Left lobe of liver (tissue), 2 donors: Measurements from ENCODE around the gene UXT. TPM values are rescaled to one million over a fixed set of nuclear protein-coding genes. Genes with fewer than 3 reads are reported as not detected.
A peak's percentile ranks its signal among the peaks of the same experiment; 100 is the strongest.
"Not testable (repeated sequence)": the region's sequence is repeated elsewhere in the genome, so short reads cannot be mapped to it uniquely, and the experiment has no call there.

Experiments
- ATAC-seq: fragments of 200-7000 bp; cut with Tn5 transposase; one replicate; pipeline ENCODE4 v1.9.1; 2020; ENCODE audit warnings: mild to moderate bottlenecking, moderate library complexity
- DNase-seq: peaks from one replicate; pipeline ENCODE4 v3.0.0-alpha.2; 2020; ENCODE audit warnings: low spot score
- total RNA-seq: library from RNA; stranded (reverse); gene quantifications from one replicate; pipeline ENCODE4 v1.2.1, GENCODE V29; 2021
- donor health status: DM: no; HTN: no; CAD: no; lungs with moderate emphysema.
- donor health status: DM: no; HTN: yes; CAD: no.

The UXT gene, protein sequence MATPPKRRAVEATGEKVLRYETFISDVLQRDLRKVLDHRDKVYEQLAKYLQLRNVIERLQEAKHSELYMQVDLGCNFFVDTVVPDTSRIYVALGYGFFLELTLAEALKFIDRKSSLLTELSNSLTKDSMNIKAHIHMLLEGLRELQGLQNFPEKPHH
- 39.7 TPM for total RNA-seq

DNA sequence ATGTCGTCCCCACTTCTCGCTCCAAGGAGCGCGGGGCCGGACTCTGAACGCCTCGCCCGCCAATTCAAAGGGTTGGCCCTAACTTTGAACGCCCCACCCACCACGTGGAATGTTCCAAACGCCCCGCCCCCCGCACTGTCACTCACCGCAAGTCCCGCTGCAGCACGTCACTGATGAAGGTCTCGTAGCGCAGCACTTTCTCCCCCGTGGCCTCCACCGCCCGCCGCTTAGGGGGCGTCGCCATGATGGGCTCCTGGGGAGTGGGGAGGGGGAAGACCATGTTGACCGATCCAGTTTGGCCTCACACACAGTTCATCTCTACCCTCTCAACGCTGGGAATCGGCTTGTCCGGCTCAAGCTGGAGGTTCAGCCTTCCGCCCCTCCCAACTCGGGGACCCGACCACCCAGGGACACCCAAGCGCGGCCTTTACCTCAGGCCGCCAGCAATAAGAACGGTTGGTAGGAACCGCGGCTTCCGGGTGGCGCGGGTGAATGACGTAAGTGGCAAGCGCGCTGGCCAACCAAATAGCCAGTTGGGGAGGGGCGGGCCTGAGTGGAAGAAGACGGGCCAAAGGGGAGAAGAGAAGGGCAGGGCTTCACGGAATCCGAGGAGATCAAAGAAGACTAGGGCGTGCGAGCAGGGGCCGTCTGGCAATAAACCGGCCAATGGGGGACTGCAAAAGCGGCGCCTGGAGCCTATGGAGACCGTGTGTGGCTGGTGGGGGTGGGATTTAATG, at the start of gene UXT:
Gene UXT (minus strand): TSS at position 497 of the 737 bp plus-strand sequence. CDS start 253 bp downstream, at position 244.
- DNase-seq = peak; percentile 92
- peak; percentile 91 for ATAC-seq

DNA sequence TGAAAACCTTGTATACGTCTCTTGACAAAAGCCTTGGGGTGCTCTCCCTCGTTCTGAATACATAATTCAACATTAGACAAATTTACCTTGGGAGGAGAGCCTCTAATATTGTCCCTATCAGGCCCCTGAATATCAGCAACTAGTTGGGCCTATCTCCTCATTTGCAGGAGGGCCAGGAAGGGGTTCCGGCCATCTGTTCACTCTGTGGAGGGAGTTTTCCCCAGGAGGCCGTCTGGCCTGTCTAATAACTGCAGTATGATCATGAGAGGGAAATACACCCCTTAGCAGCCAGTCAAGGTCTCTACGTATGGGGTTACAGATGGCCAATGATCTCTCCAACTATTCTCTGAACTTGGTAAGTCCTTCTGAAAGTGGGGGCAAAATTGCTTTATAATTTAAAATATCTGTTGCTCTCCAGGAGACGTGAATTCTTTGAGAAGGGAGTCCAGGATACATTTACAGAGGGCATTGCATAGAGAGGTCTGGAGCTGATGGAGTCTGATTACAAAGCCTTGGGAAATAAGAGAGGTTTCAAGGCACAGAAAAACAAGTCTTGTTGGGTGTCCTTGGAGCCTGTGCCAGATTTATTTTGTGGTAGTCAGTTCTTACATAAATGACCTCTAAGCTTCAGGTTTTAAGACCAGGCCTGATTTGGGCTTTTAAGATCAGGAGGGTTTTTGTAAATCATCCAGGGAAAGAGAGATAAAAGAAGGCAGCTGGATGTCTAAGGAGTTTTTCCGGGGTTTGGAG, 48.2 kb upstream of the UXT start:
- DNase-seq (no peak), ATAC-seq (no peak)

- ATAC-seq (no peak), DNase-seq (no peak)
These were observed 47.6 kb upstream of the UXT start for GRCh38 chrX:47706575-47706974.

DNA sequence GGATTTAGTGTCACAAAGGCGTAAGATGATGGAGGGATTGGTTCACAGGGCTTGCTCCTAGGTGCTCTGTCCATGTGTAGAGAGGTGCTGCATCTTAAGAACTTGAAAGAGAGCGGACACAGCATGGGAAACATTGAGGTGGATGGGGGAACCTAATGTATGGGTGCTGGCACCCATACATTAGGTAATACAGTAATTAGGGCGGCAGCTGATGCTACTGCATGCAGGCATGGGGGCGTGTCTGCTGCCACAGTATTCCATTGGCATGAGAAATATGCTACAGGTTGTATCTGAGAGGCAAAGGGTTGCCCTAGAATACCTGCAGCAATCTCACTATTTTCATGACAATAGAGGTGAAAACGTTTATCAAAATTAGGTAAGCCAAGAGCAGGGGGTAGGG, 45.8 kb upstream of the UXT start:
- ATAC-seq (no peak), DNase-seq (no peak)

GRCh38 chrX:47697181-47697580, 38.2 kb upstream of the UXT start:
- DNase-seq = no peak
- ATAC-seq = no peak

DNA sequence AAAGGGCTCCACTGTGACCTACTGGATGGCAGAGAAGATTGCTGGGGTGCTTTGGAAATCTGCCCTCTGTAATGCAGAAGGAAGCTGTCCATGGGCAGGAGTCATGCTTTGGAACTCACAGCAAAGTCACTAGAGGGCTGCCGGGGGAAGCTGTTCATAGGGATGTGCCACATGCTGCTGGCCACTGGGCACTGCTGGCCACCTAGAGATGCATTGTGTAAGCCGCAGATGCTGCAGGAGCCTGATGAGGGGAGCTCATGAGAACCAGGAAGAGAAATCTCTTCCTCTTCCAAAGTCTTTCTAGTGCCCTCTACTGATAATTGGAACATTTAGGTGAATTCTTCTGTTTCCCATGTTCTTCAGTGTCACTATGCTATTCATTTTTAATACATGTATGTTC, 31.2 kb upstream of the UXT start:
- DNase-seq (no peak), ATAC-seq (peak; percentile 44)

- ATAC-seq = no peak
These were observed 28.3 kb upstream of the UXT start for GRCh38 chrX:47687263-47687662.

DNA sequence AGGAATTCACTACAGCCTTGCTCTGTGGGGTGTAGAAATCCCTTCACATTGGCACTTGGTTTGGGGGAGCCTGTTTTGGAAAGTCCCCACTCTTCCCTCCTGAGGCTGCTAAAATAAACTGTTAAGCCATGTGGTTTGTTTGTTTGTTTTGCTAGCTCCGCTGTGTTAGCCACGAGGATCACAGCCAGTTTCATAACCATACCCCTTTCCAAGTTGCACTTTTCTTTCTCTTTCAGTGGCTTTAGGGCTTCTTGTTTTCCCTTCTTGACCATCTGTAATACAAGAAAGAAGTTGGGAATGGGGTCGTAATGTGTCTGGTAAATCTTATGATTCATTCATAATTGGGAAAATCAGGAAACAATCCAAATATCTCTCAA, 24.8 kb upstream of the UXT start:
- ATAC-seq = no peak
- DNase-seq = no peak

More at GRCh38 chrX:47687263-47687662, 28.3 kb upstream of the UXT start:
- DNase-seq = no peak

- DNase-seq (no peak), ATAC-seq (no peak)
These were observed 24.3 kb upstream of the UXT start for GRCh38 chrX:47683184-47683828.

DNA sequence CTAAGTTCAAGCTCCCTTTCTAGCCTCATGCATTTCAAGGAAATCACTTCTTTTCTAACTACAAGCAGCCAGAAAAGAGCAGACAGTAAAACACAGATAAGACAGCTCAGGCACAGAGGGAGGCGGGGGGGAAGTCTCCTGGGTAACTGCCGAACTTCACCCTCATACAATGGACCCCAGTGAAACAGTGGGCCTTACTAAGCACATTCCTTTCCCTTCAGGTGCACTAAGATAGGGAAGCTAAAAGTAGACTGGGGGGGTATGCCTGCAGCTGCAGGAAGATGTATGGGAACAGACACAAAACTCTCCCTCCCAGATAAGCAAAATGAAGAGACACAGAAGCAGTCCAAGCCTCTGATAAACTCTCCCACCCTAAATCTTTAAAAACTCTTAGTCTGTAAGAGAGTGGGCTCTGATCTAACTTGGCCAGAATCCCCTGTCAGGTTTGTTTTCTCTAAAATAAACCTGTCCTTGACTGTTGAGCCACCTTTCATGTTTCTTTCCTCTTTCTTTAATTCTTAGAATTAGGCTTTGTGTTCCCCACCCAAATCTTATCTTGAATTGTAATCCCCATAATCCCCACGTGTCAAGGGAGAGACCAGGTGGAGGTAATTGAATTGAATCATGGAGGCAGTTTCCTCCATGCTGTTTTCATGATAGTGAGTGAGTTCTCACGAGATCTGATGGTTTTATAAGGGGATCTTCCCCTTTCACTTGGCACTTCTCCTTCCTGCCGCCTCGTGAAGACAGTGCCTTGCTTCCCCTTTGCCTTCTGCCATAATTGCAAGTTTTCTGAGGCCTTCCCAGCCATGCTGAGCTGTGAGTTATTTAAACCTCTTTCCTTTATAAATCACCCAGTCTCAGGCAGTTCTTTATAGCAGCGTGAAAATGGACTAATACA, 17.2 kb upstream of the UXT start:
- DNase-seq = not testable (repeated sequence)

GRCh38 chrX:47674776-47675175, 15.8 kb upstream of the UXT start:
- DNase-seq (no peak), ATAC-seq (no peak)

More for the DNA sequence above, 17.2 kb upstream of the UXT start:
- ATAC-seq = not testable (repeated sequence)

- not testable (repeated sequence) for ATAC-seq
These were observed 6.8 kb upstream of the UXT start for GRCh38 chrX:47665797-47666196.

DNA sequence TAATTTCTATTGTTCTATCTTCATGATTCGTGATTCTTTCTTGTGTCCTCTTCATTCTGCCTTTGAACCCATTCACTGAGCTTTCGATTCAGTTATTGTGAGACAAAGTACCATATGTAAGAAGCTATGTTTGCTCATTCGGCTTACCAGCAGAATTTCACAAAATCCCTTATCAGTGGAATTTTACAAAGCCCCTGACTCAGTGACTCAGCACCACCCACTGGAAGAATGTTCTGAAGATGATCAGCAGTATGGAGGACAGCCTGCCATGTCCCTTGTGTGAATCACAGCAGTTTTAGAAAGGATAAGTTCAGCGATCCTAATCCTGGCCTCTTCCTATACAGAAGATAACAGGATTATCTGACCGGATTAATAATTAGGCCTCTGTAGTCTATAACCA, 5.8 kb upstream of the UXT start:
- DNase-seq (no peak), ATAC-seq (no peak)

More at GRCh38 chrX:47665797-47666196, 6.8 kb upstream of the UXT start:
- not testable (repeated sequence) for DNase-seq

DNA sequence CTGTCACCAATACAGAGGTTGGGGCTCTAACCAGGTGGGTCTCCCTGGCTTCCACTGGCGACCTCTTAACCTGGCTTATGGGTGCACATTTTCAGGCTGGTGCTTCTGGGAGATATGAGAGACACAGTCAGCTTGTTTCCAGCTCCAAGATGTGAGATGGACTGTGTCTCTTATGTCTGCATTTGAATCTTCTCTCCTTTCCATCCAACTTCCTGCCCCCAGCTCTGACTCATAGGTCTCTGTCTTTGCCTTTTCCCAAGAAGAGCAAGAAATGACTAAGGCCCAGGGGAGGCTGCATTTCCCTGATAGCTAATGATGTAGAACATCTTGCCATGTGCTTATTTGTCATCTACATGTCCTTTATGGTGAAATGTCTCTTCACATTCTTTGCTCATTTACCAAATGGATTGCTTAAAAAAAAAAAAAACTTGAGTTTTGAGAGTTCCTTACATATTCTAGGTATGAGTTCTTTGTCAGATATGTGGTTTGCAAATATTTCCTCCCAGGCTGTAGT, 3.2 kb upstream of the UXT start:
- no peak for ATAC-seq
- no peak for DNase-seq

GRCh38 chrX:47661539-47661938, 2.6 kb upstream of the UXT start:
- no peak for ATAC-seq
- no peak for DNase-seq

DNA sequence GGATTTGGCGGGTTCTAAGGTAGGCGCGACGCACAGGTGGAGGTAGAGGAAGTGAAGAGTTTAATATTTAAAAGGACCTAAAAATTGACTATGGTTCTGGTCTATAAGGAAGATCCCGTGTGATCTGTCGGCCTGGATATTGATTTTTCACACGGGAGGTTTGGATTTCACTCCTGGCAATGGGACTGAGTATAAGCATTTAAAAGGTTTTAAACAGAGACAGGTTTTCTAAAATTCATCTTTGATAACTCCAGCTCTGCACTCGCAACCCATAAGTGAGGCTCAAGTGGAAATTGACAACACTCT, 394 bp upstream of the UXT start:
- DNase-seq (no peak), ATAC-seq (no peak)

- ATAC-seq (no peak), DNase-seq (no peak)
These were observed 688 bp downstream of the UXT start for GRCh38 chrX:47658301-47658683.

DNA sequence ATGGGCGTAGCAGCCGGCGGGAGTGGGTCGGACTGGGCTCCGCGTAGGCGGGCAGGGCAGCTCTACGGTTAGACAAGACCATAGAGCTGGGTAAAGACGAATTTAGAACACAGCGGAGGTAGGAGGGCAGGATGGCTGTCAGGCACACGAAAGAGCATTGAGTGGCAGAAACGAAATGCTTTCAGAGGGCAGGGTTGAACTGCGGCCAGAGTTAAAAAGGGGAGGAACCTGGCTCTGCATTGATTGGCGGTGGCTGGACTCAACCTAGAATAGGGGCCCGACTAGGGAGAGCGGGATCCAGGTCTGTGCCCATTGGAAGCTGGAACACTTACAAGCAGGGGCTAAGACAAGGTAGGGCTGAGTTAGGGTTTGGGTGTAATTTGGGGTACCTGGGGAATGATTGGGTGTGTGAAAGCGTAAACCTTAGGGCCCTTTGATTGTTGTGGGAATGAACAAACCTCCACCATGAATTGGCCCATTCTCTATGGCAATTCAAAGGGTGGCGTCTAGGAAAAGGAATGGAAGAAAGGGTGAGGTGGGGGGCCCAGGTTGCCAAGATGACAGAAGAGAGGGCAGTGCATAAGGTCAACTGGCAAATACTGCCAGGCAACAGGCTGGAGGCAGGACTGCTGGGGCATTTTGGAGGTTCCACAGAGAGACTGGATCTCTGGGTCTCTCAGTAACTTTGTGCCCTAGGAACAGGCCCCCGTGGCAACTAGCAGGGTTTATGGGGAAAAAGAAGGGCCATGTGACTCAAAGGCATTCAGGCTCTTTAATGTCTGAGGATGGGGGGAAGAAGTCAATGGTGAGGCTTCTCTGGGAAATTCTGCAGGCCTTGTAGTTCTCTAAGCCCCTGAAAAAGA, 7.7 kb downstream of the UXT start:
- ATAC-seq (peak; percentile 56), DNase-seq (no peak)
